ENCODE data around the gene ZNF565.

Gene ZNF565

DNA sequence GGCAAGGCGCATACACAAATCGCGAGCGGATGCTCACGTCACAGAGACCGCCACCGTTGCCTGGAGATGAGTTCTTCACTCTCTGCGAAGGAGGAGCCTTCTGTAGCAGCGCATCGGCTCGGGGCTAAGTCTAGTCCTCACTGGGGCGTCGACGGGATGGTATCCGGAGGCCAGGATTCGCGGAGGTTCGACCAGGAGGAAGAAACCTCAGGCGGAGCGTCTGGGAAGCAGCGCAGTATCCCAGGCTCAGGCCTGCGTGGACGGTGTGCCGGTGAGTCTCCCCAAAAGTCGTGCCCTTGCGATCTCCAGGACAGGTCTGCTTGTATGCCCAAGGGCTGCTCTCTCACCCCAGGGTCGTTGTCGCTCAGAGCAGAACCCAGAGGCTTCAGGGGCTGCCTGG lies 40.9 kb upstream of the ZNF565 start:
- H3K4me3 ChIP-seq (replicated peaks; ENCODE audit: low read depth, low read length) = no peak overlapping the region
- TF ChIP-seq, protein P1, sequence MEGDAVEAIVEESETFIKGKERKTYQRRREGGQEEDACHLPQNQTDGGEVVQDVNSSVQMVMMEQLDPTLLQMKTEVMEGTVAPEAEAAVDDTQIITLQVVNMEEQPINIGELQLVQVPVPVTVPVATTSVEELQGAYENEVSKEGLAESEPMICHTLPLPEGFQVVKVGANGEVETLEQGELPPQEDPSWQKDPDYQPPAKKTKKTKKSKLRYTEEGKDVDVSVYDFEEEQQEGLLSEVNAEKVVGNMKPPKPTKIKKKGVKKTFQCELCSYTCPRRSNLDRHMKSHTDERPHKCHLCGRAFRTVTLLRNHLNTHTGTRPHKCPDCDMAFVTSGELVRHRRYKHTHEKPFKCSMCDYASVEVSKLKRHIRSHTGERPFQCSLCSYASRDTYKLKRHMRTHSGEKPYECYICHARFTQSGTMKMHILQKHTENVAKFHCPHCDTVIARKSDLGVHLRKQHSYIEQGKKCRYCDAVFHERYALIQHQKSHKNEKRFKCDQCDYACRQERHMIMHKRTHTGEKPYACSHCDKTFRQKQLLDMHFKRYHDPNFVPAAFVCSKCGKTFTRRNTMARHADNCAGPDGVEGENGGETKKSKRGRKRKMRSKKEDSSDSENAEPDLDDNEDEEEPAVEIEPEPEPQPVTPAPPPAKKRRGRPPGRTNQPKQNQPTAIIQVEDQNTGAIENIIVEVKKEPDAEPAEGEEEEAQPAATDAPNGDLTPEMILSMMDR (IDR thresholded peaks at IDR 0.05; ENCODE audit: low read depth, low read length, missing control alignments) = no peak
- no peak for DNase-seq (ENCODE audit: extremely low read depth, low read depth)

DNA sequence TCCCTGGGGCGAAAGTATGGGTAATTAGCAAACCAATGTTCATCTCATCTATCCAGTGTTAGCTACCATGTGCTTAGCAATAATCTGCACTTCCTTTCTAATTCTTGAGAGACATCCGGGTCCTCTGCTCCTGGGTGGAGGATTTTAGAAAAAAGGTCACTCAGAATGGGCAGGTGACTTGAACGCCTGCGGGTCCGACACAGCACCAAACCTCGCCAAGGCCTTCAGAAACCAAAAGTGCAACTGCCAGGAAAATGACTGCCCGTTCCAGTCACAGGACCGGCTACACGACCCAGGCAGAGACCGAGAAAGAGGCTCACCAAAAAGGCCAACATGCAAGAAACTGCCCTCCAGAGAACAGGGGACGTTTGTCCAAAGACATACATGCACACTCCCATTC lies 40.4 kb upstream of the ZNF565 start:
- H3K4me3 ChIP-seq (replicated peaks; ENCODE audit: low read depth, low read length) = no peak overlapping the region
- TF ChIP-seq, protein P1 (IDR thresholded peaks at IDR 0.05; ENCODE audit: low read depth, low read length, missing control alignments) = no peak
- no peak for DNase-seq (ENCODE audit: extremely low read depth, low read depth)

DNA sequence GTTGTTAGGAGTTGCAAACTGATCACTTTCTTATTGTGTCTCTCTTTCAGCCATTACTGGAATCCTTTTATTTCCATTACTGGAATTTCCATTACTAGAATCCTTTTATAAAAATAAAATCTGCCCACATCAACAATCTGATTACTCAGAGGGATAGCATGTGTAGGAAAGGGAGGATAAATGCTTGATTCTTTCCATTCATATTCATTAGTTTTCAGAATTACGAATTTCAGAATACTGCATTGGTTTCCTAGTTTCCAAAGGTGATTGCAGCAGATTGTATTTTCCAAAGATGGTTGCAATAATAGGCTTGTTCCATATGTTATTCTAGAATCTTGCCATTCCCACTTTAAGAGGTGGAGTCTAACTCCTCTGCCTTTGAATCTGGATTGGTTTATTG lies 37.6 kb upstream of the ZNF565 start:
- DNase-seq (ENCODE audit: extremely low read depth, low read depth) = no peak
- no peak overlapping the region for H3K4me3 ChIP-seq (replicated peaks; ENCODE audit: low read depth, low read length)
- TF ChIP-seq, protein P1 (IDR thresholded peaks at IDR 0.05; ENCODE audit: low read depth, low read length, missing control alignments) = no peak

DNA sequence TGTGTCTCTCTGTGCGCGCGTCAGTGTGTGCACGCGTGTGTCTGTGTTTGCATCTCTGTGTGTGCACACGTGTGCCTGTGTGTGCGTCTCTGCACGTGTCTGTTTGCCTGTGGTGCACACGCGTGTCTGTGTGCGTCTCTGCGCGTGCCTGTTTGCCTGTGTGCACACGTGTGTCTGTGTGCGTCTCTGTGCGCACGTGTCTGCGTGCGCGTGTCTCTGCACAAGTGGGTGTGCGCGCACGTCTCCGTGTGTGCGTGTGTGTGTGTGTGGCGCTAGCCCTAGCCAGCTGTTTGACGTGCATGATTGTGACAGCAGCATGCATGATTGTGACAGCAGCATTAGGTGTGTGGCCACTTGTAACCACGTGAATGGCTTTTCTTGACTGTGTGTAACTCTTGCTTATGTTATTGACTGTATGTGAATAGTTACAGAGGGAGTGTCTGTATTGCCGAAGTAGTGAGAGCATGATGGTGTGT lies 31.6 kb upstream of the ZNF565 start:
- no peak overlapping the region; the same call in 1 of the 2 replicates for H3K4me3 ChIP-seq (replicated peaks; ENCODE audit: low read depth, low read length)

DNA sequence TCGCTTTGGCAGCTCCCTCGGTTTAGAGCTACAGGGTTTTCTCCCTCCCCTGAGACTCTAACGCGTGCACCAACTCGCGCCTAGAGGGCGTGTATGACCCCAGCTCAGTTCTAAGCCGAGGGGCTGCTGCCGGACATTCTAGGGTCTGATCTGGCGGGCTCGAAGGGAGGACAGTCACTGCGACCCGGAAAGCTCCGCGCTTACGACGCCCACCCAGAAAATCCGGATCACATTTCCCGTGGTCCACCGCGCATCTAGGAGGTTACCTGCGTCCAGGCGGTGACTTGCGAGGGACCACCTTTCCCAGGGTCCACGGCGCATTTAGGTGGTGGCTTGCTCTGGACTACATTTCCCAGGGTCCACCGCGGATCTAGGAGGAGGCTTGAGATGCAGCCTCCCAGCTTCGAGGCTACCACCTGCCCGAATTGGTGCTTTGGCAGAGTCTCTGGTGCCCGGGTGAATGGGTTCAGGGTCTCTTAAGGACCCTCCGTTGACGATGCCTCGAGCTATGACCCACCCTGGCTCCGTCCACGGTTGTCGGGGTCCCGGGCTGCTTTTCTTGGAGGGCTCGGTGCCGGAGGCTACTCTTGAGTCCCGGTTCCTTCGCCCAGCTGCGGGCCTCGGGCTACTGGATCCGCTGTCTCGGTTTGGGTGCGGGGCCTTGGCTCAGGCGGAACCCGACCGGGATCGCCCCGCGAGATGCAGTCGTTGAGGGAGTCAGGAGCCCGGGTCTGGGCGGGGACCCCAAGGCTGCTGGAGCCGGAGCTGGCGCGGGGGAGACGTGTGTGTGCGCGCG lies 30.9 kb upstream of the ZNF565 start:
- TF ChIP-seq, protein P1 (IDR thresholded peaks at IDR 0.05; ENCODE audit: low read depth, low read length, missing control alignments) = no peak
- no peak for DNase-seq (ENCODE audit: extremely low read depth, low read depth)
- peak overlapping the region; percentile 22 for H3K4me3 ChIP-seq (replicated peaks; ENCODE audit: low read depth, low read length)

More for the DNA sequence above, 31.6 kb upstream of the ZNF565 start:
- DNase-seq (ENCODE audit: extremely low read depth, low read depth) = no peak
- TF ChIP-seq, protein P1 (IDR thresholded peaks at IDR 0.05; ENCODE audit: low read depth, low read length, missing control alignments) = no peak

DNA sequence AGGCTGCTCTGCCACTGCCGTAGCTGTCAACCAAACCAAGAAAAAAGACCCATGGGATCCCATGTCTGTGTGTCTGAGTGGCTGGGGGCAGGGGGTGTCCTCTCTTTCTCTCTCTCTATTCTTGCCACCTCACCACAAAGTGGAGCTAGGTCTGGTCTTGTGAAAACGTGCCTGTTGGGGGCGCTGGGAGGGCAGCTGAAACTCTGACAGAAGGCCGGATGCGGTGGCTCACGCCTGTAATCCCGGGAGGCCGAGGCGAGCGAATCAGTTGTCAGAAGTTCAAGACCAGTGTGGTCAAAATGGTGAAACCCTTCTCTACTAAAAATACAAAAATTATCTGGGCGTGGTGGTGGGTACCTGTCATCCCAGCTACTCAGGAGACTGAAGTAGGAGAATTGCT lies 29.6 kb upstream of the ZNF565 start:
- TF ChIP-seq, protein P1 (IDR thresholded peaks at IDR 0.05; ENCODE audit: low read depth, low read length, missing control alignments) = no peak
- no peak for DNase-seq (ENCODE audit: extremely low read depth, low read depth)
- no peak overlapping the region for H3K4me3 ChIP-seq (replicated peaks; ENCODE audit: low read depth, low read length)
